Aorta (tissue), 5 donors: Measurements from ENCODE around the gene ENDOU. TPM values are rescaled to one million over a fixed set of nuclear protein-coding genes. Genes with fewer than 3 reads are reported as not detected.
A peak's percentile ranks its signal among the peaks of the same experiment; 100 is the strongest.

ENCODE experiments used
- ATAC-seq: fragments of 200-7000 bp; cut with Tn5 transposase; one replicate; pipeline ENCODE4 v1.9.1; 2022; ENCODE audit warnings: moderate library complexity; ENCODE audit not compliant: low FRiP score
- DNase-seq, 2 donors: peaks; one replicate each; pipeline ENCODE4 v3.0.0-alpha.2; 2020
- H3K27ac ChIP-seq, 2 donors: one replicate each; pipeline ENCODE4 v1.5.1; 2013; ENCODE audit warnings: low read length in 2 of 2, mild to moderate bottlenecking in 2 of 2, moderate library complexity in 2 of 2, control low read depth in 1 of 2, inconsistent platforms in 1 of 2, low read depth in 1 of 2
- H3K27me3 ChIP-seq, 2 donors: one replicate each; pipeline ENCODE4 v1.6.1; 2013; ENCODE audit warnings: control low read depth in 1 of 2, low read length in 1 of 2, mild to moderate bottlenecking in 1 of 2, moderate library complexity in 1 of 2; ENCODE audit not compliant: insufficient read depth in 2 of 2, control insufficient read depth in 1 of 2
- H3K36me3 ChIP-seq, 2 donors: one replicate each; pipeline ENCODE4 v1.6.1; 2013; ENCODE audit warnings: control low read depth in 1 of 2, low read length in 1 of 2, mild to moderate bottlenecking in 1 of 2; ENCODE audit not compliant: insufficient read depth in 2 of 2, control insufficient read depth in 1 of 2
- H3K4me1 ChIP-seq, 2 donors: one replicate each; pipeline ENCODE4 v1.6.1; 2013; ENCODE audit warnings: low read length in 2 of 2, control low read depth in 1 of 2, mild to moderate bottlenecking in 1 of 2, moderate library complexity in 1 of 2; ENCODE audit not compliant: insufficient read depth in 2 of 2, control insufficient read depth in 1 of 2
- H3K4me3 ChIP-seq, 2 donors: one replicate each; pipeline ENCODE4 v1.5.1; 2013; ENCODE audit warnings: low read length in 2 of 2, control low read depth in 1 of 2, mild to moderate bottlenecking in 1 of 2
- H3K9me3 ChIP-seq: one replicate; pipeline ENCODE4 v1.6.1; 2013; ENCODE audit warnings: mild to moderate bottlenecking, low read length; ENCODE audit not compliant: control insufficient read depth
- WGBS, 2 donors: extraction: QIAGEN DNeasy Blood & Tissue Kit; methylation state at CpG; one replicate each; pipeline ENCODE4 v1.1.7; 2013; 5-methylcytosine and 5-hydroxymethylcytosine counted together
- intact Hi-C, 2 donors: fragments of 100-400 bp; cut with DNase I; formaldehyde crosslinking; loops; one replicate each; pipeline versions ENCODE4 v1.14.2 to v1.15.0; 2022
- polyA plus RNA-seq, 2 donors: library from polyadenylated mRNA; stranded (reverse); fragments of 200-250 nt; gene quantifications; one replicate each; pipeline ENCODE4 v1.2.3, GENCODE V29; 2013
- total RNA-seq, 2 donors: library from RNA; stranded (reverse); fragmentation: NEBNext Ultra II Directional; extraction: Animal tissue kit (Norgen Biotek cat#: 25700); gene quantifications; one replicate each; pipeline ENCODE4 v1.2.1, GENCODE V29; 2021
- donor health status: healthy with polysubstance abuse.
- donor health status: Bipolar disorder and iron deficiency.
- donor health status: DM: no; HTN: no; CAD: no.
- donor health status: DM: no; HTN: no; CAD: no.
- donor health status: DM: yes; HTN: yes; CAD: no.

The ENDOU gene
- total and polyA plus RNA-seq, 4 donors = 0.29 to 1.7 (median 0.74) TPM; not detected in 1

- H3K4me3 ChIP-seq = no peak overlapping the region
- peaks cover 2 to 4% of the 10 kb centered on the region in 2 donors for H3K4me1 ChIP-seq
- H3K9me3 ChIP-seq = no peaks in the 10 kb centered on the region
- intact Hi-C loops = no loop called here
- DNase-seq = peak; percentile 93 to 94
- H3K27ac ChIP-seq = peak overlapping the region; percentile 24 to 84
- peak; percentile 92 for ATAC-seq
- 29 to 31% methylated on average over 11 of the region's 11 CpGs for WGBS, 2 donors
- no peaks in the 10 kb centered on the region for H3K36me3 ChIP-seq
- H3K27me3 ChIP-seq = no peaks in the 10 kb centered on the region
Measured at GRCh38 chr12:47753021-47754001, 28.0 kb upstream of the ENDOU start.

- Histone ChIP-seq H3K9me3 (no peaks in the 10 kb centered on the region), H3K27me3 (no peaks in the 10 kb centered on the region), H3K27ac (peak overlapping the region in 1 of 2 donors; percentile 57), H3K4me1 (peaks cover 2 to 4% of the 10 kb centered on the region in 2 donors), H3K4me3 (no peak overlapping the region), H3K36me3 (no peaks in the 10 kb centered on the region)
- 39 to 44% methylated on average over 7 of the region's 7 CpGs for WGBS, 2 donors
- DNase-seq (no peak), ATAC-seq (no peak)
- intact Hi-C loops = no loop called here
Measured at GRCh38 chr12:47752552-47752951, 27.3 kb upstream of the ENDOU start.

GRCh38 chr12:47752121-47752520, 26.8 kb upstream of the ENDOU start:
- ATAC-seq (no peak), DNase-seq (no peak)
- peaks cover 2 to 4% of the 10 kb centered on the region in 2 donors for H3K4me1 ChIP-seq
- no peak overlapping the region for H3K4me3 ChIP-seq
- H3K36me3 ChIP-seq = no peaks in the 10 kb centered on the region
- intact Hi-C loops = no loop called here
- H3K27ac ChIP-seq = no peak overlapping the region
- 91 to 98% methylated on average over 4 of the region's 4 CpGs for WGBS, 2 donors
- H3K27me3 ChIP-seq = no peaks in the 10 kb centered on the region
- no peaks in the 10 kb centered on the region for H3K9me3 ChIP-seq

- Histone ChIP-seq H3K27ac (no peak overlapping the region), H3K27me3 (no peaks in the 10 kb centered on the region), H3K36me3 (no peaks in the 10 kb centered on the region), H3K4me3 (no peak overlapping the region), H3K4me1 (peaks cover 2 to 4% of the 10 kb centered on the region in 2 donors), H3K9me3 (no peaks in the 10 kb centered on the region)
- DNase-seq (no peak), ATAC-seq (no peak)
- intact Hi-C loops = no loop called here
- 87% methylated on average over 9 of the region's 9 CpGs for WGBS, 2 donors
Measured at GRCh38 chr12:47751561-47751960, 26.3 kb upstream of the ENDOU start.

- Histone ChIP-seq H3K27ac (no peak overlapping the region), H3K27me3 (no peaks in the 10 kb centered on the region), H3K4me1 (peaks cover 2 to 4% of the 10 kb centered on the region in 2 donors), H3K9me3 (no peaks in the 10 kb centered on the region), H3K4me3 (no peak overlapping the region), H3K36me3 (no peaks in the 10 kb centered on the region)
- WGBS, 2 donors = 93 to 95% methylated on average over 18 to 19 of the region's 19 CpGs
- DNase-seq = no peak
- no peak for ATAC-seq
- intact Hi-C loops = no loop called here
Measured at GRCh38 chr12:47750916-47751470, 25.7 kb upstream of the ENDOU start.

GRCh38 chr12:47750229-47750798, 25.0 kb upstream of the ENDOU start:
- H3K9me3 ChIP-seq = no peaks in the 10 kb centered on the region
- H3K4me3 ChIP-seq = no peak overlapping the region
- no peak overlapping the region for H3K27ac ChIP-seq
- DNase-seq = no peak
- 94 to 95% methylated on average over 10 of the region's 10 CpGs for WGBS, 2 donors
- no peak for ATAC-seq
- no peaks in the 10 kb centered on the region for H3K27me3 ChIP-seq
- intact Hi-C loops = no loop called here
- no peaks in the 10 kb centered on the region for H3K36me3 ChIP-seq
- H3K4me1 ChIP-seq = peaks cover under 1 to 2% of the 10 kb centered on the region in 2 donors

GRCh38 chr12:47748899-47749298, 23.6 kb upstream of the ENDOU start:
- no peaks in the 10 kb centered on the region for H3K4me1 ChIP-seq
- no peak overlapping the region for H3K4me3 ChIP-seq
- ATAC-seq (no peak), DNase-seq (no peak)
- WGBS, 2 donors = 89 to 99% methylated on average over 3 of the region's 3 CpGs
- H3K36me3 ChIP-seq = no peaks in the 10 kb centered on the region
- intact Hi-C loops = no loop called here
- H3K27me3 ChIP-seq = no peaks in the 10 kb centered on the region
- no peak overlapping the region for H3K27ac ChIP-seq
- no peaks in the 10 kb centered on the region for H3K9me3 ChIP-seq

GRCh38 chr12:47748507-47748828, 23.2 kb upstream of the ENDOU start:
- ATAC-seq = no peak
- Histone ChIP-seq H3K4me1 (no peaks in the 10 kb centered on the region), H3K27me3 (no peaks in the 10 kb centered on the region), H3K4me3 (no peak overlapping the region), H3K27ac (no peak overlapping the region), H3K9me3 (no peaks in the 10 kb centered on the region), H3K36me3 (no peaks in the 10 kb centered on the region)
- WGBS, 2 donors = 94 to 100% methylated on average over 1 of the region's 1 CpG
- DNase-seq = no peak
- intact Hi-C loops = no loop called here
